Measurements from ENCODE around the gene LKAAEAR1. TPM values are rescaled to one million over a fixed set of nuclear protein-coding genes. Genes with fewer than 3 reads are reported as not detected.
A peak's percentile ranks its signal among the peaks of the same experiment; 100 is the strongest.

LKAAEAR1 gene
- total and polyA plus RNA-seq, 2 experiments from 2014 or later, result 1.8 TPM; not detected in 1

DNA sequence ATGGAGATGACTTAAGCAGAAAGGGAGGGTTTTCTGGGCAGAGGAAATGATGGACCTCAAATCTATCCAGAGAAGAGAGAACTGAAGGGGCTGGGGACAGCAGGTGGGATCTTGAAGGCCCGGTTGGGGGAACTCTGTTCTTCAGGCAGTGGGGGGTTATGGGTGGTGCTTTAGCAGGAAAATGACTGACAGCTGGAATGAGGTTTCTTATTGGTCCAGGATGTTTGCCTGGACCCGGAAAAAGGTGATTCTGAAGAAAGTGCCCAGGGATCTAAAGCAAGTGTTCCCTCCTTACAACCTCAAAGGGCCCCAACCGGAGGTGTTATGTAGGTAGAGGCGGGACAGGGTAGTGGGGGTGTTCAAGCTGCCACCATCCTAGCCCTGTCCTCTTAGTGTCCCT, 11.3 kb upstream of the LKAAEAR1 start (continued):
- TF ChIP-seq, protein P1, sequence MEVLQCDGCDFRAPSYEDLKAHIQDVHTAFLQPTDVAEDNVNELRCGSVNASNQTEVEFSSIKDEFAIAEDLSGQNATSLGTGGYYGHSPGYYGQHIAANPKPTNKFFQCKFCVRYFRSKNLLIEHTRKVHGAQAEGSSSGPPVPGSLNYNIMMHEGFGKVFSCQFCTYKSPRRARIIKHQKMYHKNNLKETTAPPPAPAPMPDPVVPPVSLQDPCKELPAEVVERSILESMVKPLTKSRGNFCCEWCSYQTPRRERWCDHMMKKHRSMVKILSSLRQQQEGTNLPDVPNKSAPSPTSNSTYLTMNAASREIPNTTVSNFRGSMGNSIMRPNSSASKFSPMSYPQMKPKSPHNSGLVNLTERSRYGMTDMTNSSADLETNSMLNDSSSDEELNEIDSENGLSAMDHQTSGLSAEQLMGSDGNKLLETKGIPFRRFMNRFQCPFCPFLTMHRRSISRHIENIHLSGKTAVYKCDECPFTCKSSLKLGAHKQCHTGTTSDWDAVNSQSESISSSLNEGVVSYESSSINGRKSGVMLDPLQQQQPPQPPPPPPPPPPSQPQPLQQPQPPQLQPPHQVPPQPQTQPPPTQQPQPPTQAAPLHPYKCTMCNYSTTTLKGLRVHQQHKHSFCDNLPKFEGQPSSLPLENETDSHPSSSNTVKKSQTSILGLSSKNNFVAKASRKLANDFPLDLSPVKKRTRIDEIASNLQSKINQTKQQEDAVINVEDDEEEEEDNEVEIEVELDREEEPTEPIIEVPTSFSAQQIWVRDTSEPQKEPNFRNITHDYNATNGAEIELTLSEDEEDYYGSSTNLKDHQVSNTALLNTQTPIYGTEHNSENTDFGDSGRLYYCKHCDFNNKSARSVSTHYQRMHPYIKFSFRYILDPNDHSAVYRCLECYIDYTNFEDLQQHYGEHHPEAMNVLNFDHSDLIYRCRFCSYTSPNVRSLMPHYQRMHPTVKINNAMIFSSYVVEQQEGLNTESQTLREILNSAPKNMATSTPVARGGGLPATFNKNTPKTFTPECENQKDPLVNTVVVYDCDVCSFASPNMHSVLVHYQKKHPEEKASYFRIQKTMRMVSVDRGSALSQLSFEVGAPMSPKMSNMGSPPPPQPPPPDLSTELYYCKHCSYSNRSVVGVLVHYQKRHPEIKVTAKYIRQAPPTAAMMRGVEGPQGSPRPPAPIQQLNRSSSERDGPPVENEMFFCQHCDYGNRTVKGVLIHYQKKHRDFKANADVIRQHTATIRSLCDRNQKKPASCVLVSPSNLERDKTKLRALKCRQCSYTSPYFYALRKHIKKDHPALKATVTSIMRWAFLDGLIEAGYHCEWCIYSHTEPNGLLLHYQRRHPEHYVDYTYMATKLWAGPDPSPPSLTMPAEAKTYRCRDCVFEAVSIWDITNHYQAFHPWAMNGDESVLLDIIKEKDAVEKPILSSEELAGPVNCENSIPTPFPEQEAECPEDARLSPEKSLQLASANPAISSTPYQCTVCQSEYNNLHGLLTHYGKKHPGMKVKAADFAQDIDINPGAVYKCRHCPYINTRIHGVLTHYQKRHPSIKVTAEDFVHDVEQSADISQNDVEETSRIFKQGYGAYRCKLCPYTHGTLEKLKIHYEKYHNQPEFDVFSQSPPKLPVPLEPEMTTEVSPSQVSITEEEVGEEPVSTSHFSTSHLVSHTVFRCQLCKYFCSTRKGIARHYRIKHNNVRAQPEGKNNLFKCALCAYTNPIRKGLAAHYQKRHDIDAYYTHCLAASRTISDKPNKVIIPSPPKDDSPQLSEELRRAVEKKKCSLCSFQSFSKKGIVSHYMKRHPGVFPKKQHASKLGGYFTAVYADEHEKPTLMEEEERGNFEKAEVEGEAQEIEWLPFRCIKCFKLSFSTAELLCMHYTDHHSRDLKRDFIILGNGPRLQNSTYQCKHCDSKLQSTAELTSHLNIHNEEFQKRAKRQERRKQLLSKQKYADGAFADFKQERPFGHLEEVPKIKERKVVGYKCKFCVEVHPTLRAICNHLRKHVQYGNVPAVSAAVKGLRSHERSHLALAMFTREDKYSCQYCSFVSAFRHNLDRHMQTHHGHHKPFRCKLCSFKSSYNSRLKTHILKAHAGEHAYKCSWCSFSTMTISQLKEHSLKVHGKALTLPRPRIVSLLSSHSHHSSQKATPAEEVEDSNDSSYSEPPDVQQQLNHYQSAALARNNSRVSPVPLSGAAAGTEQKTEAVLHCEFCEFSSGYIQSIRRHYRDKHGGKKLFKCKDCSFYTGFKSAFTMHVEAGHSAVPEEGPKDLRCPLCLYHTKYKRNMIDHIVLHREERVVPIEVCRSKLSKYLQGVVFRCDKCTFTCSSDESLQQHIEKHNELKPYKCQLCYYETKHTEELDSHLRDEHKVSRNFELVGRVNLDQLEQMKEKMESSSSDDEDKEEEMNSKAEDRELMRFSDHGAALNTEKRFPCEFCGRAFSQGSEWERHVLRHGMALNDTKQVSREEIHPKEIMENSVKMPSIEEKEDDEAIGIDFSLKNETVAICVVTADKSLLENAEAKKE (CRISPR knock-in tag; IDR thresholded peaks at IDR 0.05), result no peak
- no peak for TF ChIP-seq JUNB (IDR thresholded peaks at IDR 0.05; ENCODE audit: unreplicated experiment)
- no peak for TF ChIP-seq NANOG (IDR thresholded peaks at IDR 0.05; ENCODE audit: borderline replicate concordance)
- no peak for TF ChIP-seq CREB1 (CRISPR knock-in tag; IDR thresholded peaks at IDR 0.05; ENCODE audit: low read depth)
- TF ChIP-seq CTCF (conservative IDR thresholded peaks at IDR 0.05; ENCODE audit: low read depth in 2 of 2), result no peak

DNA sequence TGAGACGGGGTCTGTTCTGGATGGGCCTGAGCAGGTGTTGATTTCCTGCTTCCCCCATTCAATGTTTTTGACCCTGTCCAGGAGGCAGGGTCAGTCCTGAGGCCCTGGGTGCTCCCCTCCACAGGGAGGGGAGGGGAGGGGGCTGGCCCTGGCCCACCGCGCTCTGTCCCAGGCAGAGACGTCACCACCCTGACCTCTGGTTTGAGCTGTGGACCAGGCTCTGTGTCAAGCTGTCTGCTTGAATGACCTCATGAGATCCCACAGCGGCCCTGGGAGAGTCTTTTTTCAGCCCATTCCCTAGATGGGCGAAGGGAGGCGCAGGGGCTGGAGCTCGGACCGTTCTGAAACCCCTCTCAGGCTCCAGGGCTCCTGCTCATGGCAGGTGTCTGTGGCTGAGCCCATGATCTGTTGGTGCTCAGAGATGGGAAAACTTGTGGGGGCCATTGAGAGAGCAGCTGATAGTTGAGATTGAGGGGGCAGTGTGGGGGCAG, 8.9 kb upstream of the LKAAEAR1 start:
- no peaks in the 10 kb centered on the region for H3K27me3 ChIP-seq (ENCODE audit: insufficient read depth)
- H4K20me1 ChIP-seq (replicated peaks; ENCODE audit: insufficient read depth), result no peaks in the 10 kb centered on the region
- no peaks in the 10 kb centered on the region for H3K9me2 ChIP-seq (ENCODE audit: insufficient read depth)
- H3F3A ChIP-seq (replicated peaks; ENCODE audit: low read depth), result no peaks in the 10 kb centered on the region
- no peak for DNase-seq (ENCODE audit: low spot score)
- ATAC-seq, result peak; percentile 46
- no peaks in the 10 kb centered on the region for H3K79me2 ChIP-seq (replicated peaks; ENCODE audit: insufficient read depth)
- no peak overlapping the region for H3K4me3 ChIP-seq
- H3K36me3 ChIP-seq (ENCODE audit: insufficient read depth), result no peaks in the 10 kb centered on the region
- peaks cover 4% of the 10 kb centered on the region for H3K9me3 Mint-ChIP-seq
- H3K27me3 Mint-ChIP-seq (ENCODE audit: insufficient read depth, low read depth, poor library complexity), result peaks cover 13% of the 10 kb centered on the region
- no peak overlapping the region for H3K27ac Mint-ChIP-seq
- no peak overlapping the region for H2AFZ ChIP-seq
- peaks cover 7% of the 10 kb centered on the region for H3K4me1 Mint-ChIP-seq
- H3K4me3 Mint-ChIP-seq, result no peak overlapping the region
- H3K36me3 Mint-ChIP-seq (ENCODE audit: low read depth), result peaks cover 4% of the 10 kb centered on the region; the same call in 2 of the 3 replicates
- no peak overlapping the region for H3K4me2 ChIP-seq
- H3K4me1 ChIP-seq (ENCODE audit: insufficient read depth), result no peaks in the 10 kb centered on the region
- no peak overlapping the region for H3K27ac ChIP-seq (ENCODE audit: low read depth)
- TF ChIP-seq, protein P2, sequence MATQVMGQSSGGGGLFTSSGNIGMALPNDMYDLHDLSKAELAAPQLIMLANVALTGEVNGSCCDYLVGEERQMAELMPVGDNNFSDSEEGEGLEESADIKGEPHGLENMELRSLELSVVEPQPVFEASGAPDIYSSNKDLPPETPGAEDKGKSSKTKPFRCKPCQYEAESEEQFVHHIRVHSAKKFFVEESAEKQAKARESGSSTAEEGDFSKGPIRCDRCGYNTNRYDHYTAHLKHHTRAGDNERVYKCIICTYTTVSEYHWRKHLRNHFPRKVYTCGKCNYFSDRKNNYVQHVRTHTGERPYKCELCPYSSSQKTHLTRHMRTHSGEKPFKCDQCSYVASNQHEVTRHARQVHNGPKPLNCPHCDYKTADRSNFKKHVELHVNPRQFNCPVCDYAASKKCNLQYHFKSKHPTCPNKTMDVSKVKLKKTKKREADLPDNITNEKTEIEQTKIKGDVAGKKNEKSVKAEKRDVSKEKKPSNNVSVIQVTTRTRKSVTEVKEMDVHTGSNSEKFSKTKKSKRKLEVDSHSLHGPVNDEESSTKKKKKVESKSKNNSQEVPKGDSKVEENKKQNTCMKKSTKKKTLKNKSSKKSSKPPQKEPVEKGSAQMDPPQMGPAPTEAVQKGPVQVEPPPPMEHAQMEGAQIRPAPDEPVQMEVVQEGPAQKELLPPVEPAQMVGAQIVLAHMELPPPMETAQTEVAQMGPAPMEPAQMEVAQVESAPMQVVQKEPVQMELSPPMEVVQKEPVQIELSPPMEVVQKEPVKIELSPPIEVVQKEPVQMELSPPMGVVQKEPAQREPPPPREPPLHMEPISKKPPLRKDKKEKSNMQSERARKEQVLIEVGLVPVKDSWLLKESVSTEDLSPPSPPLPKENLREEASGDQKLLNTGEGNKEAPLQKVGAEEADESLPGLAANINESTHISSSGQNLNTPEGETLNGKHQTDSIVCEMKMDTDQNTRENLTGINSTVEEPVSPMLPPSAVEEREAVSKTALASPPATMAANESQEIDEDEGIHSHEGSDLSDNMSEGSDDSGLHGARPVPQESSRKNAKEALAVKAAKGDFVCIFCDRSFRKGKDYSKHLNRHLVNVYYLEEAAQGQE (IDR thresholded peaks at IDR 0.05; ENCODE audit: unreplicated experiment), result no peak
- TF ChIP-seq NANOG (IDR thresholded peaks at IDR 0.05; ENCODE audit: borderline replicate concordance) (no peak), CREB1 (CRISPR knock-in tag; IDR thresholded peaks at IDR 0.05; ENCODE audit: low read depth) (no peak), POLR2AphosphoS5 (IDR thresholded peaks at IDR 0.05; ENCODE audit: low read depth) (no peak), CTCF (conservative IDR thresholded peaks at IDR 0.05; ENCODE audit: low read depth in 2 of 2) (no peak), EZH2 (IDR thresholded peaks at IDR 0.05; ENCODE audit: low read depth, unreplicated experiment) (no peak)
- TF ChIP-seq, protein P3, sequence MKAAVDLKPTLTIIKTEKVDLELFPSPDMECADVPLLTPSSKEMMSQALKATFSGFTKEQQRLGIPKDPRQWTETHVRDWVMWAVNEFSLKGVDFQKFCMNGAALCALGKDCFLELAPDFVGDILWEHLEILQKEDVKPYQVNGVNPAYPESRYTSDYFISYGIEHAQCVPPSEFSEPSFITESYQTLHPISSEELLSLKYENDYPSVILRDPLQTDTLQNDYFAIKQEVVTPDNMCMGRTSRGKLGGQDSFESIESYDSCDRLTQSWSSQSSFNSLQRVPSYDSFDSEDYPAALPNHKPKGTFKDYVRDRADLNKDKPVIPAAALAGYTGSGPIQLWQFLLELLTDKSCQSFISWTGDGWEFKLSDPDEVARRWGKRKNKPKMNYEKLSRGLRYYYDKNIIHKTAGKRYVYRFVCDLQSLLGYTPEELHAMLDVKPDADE (IDR thresholded peaks at IDR 0.05), result no peak
